Stimulated activated CD8-positive, alpha-beta memory T cell treated with anti-CD3 and anti-CD28 coated beads, Interleukin-12 subunit alpha, Interleukin-12 subunit beta, amount 100 ng/mL, for 24 hours (primary cell): Measurements from ENCODE around the gene CD164.
A peak's percentile ranks its signal among the peaks of the same experiment; 100 is the strongest.

Experiments used
- DNase-seq: peaks from one replicate; pipeline ENCODE4 v3.0.0-alpha.2; 2020; ENCODE audit errors: extremely low read depth

The CD164 gene

GRCh38 chr6:109381747-109382575 is at the start of gene CD164:
Gene CD164 (minus strand): TSS chr6:109382467. CDS start chr6:109382378, 89 bp downstream.
- peak; percentile 83 for DNase-seq

DNA sequence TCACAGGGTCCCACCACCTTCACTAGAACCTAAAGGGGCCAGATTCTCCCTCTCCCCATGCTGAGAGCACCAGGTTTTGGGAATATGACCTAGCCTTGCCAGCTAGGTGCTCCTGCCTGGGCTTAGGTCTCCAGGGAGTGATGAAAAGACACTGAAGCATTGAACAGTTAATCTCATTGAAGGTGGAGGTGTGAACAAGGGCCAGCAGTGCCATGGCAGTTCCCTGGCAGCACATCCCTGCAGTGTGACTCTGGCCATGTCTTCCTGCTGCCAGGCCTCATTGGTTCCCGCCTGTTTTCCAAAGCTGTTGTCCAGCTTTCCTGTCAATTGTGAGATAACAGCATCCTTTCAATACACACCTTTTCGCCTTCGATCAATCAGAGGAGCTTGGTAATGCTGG is 47.2 kb upstream of the CD164 start:
- DNase-seq = no peak

GRCh38 chr6:109428889-109429477 is 46.7 kb upstream of the CD164 start:
- no peak for DNase-seq

- DNase-seq = no peak
Observed at GRCh38 chr6:109424946-109425345, 42.7 kb upstream of the CD164 start.

DNA sequence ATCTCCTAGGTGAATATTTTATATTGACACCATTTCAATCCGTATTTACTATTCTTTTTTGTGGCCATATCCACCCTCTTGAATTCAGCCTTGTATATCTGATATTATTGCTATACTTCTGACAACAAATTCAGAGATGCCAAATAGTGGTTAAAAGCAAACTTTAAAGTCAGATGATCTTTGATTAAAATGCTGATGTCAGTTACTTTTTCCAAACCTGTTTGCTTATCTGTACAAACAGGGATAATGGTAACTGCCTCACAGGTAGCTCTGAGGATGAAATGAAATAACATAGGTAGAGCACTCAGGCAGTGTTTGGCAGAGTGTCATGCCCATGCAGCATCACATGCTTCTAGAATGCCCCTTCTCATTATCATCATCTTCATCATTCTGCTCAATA is 38.9 kb upstream of the CD164 start:
- DNase-seq = no peak

- no peak for DNase-seq
Observed at GRCh38 chr6:109420751-109421150, 38.5 kb upstream of the CD164 start.

DNA sequence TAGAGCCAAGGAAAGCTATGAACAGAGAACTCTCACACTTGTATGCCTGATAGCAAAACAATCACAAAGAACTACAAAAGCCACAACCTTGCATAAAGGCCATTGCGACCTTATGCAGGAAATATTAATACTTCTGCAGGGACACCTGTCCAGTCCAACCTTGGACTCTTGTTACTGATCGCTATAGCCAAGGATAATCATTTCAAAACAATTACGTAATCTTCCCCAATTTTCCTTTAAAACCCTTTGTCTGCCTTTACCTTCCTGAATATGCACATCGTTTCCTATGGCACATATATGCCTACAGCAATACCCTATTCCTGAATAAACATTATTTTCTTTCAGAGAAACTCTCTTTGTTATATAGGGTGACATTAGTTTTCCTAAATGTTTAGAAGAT is 35.4 kb upstream of the CD164 start:
- no peak for DNase-seq

GRCh38 chr6:109411034-109411433 is 28.8 kb upstream of the CD164 start:
- no peak for DNase-seq

DNA sequence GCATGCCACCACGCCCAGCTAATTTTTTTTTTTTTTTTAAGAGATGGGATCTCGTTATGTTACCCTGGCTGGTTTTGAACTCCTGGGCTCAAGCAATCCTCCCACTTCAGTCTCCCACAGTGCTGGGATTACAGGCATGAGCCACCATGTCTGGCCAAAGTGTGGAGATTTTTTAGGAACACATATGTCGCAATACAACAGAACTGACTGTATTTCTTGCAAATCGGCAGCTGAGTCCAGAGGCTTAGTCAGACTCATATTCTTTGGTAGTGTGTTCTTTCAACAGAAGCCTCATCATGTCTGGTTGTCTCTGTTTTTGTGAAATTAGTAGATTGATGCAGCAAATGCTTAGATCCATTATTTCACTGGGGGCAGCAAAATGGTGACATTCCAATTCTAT is 23.9 kb upstream of the CD164 start:
- no peak for DNase-seq

DNA sequence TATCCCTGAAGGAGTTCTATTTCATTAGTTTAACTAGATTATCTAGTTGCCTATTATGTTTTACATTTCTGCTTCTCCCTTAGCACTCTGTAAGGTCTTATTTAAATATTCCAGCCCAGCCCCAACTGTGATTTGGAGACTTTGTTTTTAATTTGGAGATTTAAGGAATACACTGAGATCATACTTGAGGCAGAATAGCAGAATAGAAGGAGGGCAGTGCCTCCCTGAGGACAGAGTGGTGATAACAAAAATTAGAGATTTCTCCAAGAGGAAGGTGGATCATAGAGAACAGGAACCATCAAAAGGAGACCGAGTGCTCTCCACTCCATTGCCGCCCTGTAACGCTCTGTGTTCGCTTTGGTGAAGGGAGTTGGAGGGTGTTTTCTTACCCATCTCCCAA is 14.8 kb upstream of the CD164 start:
- no peak for DNase-seq

GRCh38 chr6:109396046-109396718 is 13.9 kb upstream of the CD164 start:
- no peak for DNase-seq

GRCh38 chr6:109393886-109394281 is 11.6 kb upstream of the CD164 start:
- DNase-seq = no peak

DNA sequence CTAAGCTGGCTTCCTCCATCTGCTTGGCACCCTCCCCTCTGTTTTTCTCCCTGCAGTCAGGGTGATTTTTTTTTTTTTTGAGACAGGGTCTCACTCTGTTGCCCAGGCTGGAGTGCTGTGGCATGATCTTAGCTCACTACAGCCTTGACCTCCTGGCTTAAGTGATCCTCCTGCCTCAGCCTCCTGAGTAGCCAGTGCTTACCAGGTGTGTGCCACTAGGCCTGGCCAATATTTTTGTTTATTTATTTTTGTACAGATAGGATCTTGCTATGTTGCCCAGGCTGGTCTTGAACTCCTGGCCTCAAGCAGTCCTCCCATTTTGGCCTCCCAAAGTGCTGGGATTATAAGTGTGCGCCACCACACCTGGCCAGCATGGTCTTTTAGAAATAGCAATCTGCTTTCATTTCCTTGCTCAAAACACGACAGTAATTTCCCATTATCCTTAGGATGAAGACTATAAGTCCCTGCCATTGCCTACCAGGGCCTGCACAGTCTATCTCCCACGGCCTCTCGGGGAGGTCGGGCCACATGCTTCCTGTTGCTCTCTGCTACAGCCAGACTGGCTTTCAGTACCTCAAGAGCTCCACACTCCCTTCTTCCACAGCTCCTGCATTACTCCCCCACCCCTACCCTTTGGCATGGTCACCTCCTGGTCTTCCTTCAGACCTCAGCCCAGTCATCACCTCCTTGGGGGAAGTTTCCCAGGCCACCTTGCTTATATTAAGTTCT is 11.1 kb upstream of the CD164 start:
- DNase-seq = no peak

- no peak for DNase-seq
Observed at GRCh38 chr6:109389650-109390274, 7.5 kb upstream of the CD164 start.

DNA sequence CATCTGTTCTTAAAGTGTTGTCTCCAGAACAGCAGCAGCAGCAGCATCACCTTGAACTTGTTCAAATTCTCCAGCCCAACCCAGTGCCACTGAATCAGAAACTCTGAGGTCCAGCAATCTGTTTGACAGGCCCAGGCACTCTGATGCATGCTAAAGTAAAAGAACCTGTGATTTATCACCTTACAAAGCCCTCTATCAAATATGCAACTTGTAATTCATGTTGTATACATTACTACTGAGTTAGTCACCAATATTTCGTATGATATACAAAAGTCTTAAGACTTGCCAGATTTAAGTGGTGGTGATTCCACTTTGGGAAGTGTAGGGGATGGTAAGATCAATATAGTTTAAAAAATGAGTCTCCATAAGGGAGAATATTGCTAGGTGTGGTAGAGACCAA is 6.0 kb upstream of the CD164 start:
- DNase-seq = no peak

- DNase-seq = no peak
Observed at GRCh38 chr6:109383438-109383940, 1.2 kb upstream of the CD164 start.

- peak; percentile 82 for DNase-seq
Observed at GRCh38 chr6:109382576-109383437, 540 bp upstream of the CD164 start.

GRCh38 chr6:109381061-109381746 is 1.1 kb downstream of the CD164 start:
- no peak for DNase-seq

GRCh38 chr6:109379711-109380110 is 2.6 kb downstream of the CD164 start:
- no peak for DNase-seq

- no peak for DNase-seq
Observed at GRCh38 chr6:109377717-109378116, 4.5 kb downstream of the CD164 start.
